AG10803 (cell line): Measurements from ENCODE around the gene AMIGO1.

Source experiments
- DNase-seq: peaks from one replicate; pipeline ENCODE4 v3.0.0; 2010; ENCODE audit warnings: low read depth
- H3K4me3 ChIP-seq: 2 replicates; pipeline ENCODE4 v1.5.1; 2011; ENCODE audit warnings: mild to moderate bottlenecking, low read length, control low read depth
- TF ChIP-seq, protein P1 (sequence below): conservative IDR thresholded peaks from 2 replicates; pipeline ENCODE4 v1.5.1; 2011; ENCODE audit warnings: mild to moderate bottlenecking, low read length, control low read depth, inconsistent platforms

AMIGO1 gene

DNA sequence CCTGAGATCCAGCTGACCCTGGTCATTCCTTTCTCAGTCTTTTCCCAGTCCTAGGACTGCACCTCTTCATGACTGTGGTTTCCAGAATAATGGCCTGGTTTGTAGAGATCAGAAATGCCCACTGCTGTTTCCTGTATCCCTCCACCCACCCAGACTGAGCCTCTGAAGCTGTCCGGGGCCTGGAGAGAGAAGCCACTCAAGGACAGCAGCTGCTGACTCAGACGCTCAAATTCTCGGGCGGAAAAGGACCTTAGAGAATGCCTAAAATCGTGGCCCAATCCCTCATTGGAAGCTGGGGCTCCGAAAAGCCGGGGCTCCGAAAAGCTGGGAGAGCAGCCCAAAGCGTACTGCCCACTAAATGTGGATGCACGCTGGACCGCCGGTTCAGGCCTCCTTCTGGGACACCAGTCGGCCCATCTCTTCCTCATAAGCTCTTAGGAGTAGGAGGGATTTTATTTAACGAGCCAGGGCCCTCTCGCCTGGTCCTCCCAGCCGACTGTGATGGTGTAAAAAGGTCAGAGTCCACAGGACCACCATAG lies 22.4 kb upstream of the AMIGO1 start:
- no peak overlapping the region for H3K4me3 ChIP-seq
- DNase-seq = no peak
- TF ChIP-seq, protein P1, sequence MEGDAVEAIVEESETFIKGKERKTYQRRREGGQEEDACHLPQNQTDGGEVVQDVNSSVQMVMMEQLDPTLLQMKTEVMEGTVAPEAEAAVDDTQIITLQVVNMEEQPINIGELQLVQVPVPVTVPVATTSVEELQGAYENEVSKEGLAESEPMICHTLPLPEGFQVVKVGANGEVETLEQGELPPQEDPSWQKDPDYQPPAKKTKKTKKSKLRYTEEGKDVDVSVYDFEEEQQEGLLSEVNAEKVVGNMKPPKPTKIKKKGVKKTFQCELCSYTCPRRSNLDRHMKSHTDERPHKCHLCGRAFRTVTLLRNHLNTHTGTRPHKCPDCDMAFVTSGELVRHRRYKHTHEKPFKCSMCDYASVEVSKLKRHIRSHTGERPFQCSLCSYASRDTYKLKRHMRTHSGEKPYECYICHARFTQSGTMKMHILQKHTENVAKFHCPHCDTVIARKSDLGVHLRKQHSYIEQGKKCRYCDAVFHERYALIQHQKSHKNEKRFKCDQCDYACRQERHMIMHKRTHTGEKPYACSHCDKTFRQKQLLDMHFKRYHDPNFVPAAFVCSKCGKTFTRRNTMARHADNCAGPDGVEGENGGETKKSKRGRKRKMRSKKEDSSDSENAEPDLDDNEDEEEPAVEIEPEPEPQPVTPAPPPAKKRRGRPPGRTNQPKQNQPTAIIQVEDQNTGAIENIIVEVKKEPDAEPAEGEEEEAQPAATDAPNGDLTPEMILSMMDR = no peak

GRCh38 chr1:109531380-109531779 lies 21.9 kb upstream of the AMIGO1 start:
- no peak for DNase-seq
- no peak overlapping the region for H3K4me3 ChIP-seq
- TF ChIP-seq, protein P1 = no peak

DNA sequence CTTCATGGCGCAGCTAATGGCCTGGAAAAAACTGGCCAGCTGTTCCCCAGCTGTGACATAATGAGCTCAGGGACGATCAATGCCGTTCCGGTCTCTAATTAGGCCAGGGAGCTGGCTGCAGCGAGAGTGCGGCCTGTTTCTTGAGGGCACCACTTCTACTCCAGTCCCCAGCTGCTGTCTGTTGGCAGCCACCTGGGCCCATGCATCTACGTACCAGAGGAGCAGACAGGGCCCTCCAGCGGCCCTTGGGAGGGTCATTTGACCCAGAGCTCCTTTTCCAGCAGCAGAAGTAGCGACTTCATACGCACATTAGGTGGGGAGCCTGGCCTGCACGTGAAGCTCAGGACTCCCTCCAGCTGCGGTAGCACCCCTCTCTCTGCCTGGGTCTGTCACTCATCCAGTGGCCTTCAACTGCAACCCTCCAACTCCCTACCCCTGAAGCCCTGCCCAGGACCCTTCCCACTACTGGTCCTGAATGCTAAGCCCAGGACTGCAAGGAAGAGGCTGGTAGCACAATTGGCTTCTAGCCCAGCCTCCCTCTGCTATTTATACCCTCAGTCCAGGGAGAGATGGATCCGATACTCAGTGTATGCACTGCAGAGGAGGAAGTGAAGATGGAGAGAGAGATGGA lies 21.0 kb upstream of the AMIGO1 start:
- TF ChIP-seq, protein P1 = no peak

GRCh38 chr1:109529881-109530456 lies 20.4 kb upstream of the AMIGO1 start:
- no peak overlapping the region for H3K4me3 ChIP-seq
- no peak for DNase-seq
- TF ChIP-seq, protein P1 = no peak

More for the DNA sequence above, 21.0 kb upstream of the AMIGO1 start:
- no peak for DNase-seq
- H3K4me3 ChIP-seq = no peak overlapping the region

DNA sequence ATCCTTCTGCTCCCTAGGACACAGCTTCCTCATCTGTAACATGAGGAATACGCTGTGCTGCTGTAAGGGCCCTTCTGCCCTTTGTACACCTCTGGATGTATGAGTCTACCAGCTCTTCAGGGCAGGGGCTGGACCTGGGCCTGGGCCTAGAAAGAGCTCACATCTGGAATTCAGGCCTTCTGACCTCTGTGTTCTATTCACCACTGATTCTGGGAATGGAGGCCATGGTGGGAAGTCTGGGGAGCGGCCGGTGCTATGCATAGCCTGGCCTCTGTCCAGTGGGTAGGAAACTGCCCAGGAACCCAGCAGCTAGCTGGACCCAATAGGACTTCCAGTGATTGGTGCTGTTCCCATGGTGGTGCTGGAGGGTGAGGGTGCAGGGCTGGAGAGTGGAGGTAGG lies 19.2 kb upstream of the AMIGO1 start:
- TF ChIP-seq, protein P1 = no peak
- no peak overlapping the region for H3K4me3 ChIP-seq
- DNase-seq = no peak

- no peak overlapping the region for H3K4me3 ChIP-seq
- no peak for DNase-seq
- TF ChIP-seq, protein P1 = no peak
Measured at GRCh38 chr1:109527846-109528695, 18.5 kb upstream of the AMIGO1 start.
